GM13977 (cell line): ENCODE results near the gene OR10A3.

Experiments
- DNase-seq: peaks from one replicate; pipeline ENCODE4 v3.0.0; 2012; ENCODE audit warnings: low spot score
- in situ Hi-C: fragments of 300-500 bp; cut with MboI; formaldehyde crosslinking; loops from one replicate; pipeline ENCODE4 v1.12.0; 2022; ENCODE audit warnings: low sequenced_read_pairs, low pct_unique_long_range_greater_than_20kb, mixed read lengths, inconsistent platforms; ENCODE audit not compliant: unreplicated experiment
- TF ChIP-seq, protein P1 (sequence below): IDR thresholded peaks from 2 replicates; pipeline ENCODE4 v1.5.1; 2012; ENCODE audit warnings: mild to moderate bottlenecking, control low read depth; ENCODE audit not compliant: insufficient read depth; ENCODE audit errors: extremely low read depth, missing control alignments

OR10A3 gene

DNA sequence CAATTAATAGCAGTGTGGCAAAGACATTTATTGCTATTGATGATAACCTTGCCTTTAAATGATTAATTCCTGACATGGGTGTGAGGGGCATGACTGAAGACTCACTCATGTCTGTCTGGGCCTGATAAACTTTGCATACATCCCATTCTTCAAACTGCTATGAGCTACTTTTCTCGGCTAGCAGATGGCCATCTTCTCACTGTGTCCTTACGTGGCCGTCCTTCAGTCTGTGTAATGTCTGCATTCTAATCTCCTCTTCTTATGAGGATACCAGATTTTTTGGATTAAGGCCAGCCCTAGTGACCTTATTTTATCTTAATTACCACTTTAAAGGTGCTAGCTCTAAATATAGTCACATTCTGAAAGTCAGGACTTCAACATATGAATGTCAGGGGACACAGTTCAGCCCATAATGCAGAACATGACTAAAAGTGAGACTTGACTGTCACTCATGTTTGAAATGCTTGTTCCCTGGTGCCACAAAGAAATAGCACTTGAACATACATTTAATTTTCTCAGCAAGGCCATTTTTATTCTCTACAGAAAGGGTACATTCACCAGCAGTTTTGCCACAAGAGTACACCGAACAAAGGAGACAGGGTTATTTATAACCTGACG lies 42.7 kb downstream of the OR10A3 start:
- DNase-seq = no peak
- TF ChIP-seq, protein P1, sequence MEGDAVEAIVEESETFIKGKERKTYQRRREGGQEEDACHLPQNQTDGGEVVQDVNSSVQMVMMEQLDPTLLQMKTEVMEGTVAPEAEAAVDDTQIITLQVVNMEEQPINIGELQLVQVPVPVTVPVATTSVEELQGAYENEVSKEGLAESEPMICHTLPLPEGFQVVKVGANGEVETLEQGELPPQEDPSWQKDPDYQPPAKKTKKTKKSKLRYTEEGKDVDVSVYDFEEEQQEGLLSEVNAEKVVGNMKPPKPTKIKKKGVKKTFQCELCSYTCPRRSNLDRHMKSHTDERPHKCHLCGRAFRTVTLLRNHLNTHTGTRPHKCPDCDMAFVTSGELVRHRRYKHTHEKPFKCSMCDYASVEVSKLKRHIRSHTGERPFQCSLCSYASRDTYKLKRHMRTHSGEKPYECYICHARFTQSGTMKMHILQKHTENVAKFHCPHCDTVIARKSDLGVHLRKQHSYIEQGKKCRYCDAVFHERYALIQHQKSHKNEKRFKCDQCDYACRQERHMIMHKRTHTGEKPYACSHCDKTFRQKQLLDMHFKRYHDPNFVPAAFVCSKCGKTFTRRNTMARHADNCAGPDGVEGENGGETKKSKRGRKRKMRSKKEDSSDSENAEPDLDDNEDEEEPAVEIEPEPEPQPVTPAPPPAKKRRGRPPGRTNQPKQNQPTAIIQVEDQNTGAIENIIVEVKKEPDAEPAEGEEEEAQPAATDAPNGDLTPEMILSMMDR = no peak
- in situ Hi-C loops = loop anchor here (10.0 kb wide), 1 partner anchor 86 kb away; the partner anchor contains the start of gene EIF3F

DNA sequence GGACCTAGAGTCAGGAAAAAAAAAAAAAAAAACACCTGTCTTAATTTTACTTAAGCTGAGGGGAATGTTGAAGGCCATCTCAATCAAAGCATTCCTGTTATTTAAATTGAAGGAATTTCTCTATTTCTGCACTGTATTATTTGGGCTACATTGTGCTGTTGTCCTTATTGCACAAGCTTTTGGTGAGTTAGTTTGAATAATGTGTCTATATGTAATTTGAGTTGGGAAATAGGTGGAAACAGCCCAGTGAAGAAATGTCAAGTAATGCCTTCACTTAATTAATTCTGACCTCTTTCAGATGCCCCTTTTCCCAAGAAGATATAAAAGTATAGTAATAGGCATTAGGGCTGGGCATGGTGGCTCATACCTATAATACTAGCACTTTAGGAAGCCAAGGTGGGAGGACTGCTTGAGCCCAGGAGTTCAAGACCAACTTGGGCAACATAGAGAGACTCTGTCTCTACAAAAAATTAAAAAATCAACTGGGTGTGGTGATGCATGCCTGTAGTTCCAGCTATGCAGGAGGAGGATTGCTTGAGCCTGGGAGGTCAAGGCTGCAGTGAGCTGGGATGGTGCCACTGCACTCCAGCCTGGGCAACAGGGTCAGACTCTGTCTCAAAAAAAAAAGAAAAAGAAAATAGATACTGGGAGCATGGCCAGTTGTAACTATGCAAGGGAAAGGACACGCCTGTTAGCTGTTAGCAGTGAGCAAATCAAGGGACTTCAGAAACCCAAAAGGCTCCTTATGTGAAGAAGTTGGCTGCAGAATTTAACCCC lies 45.3 kb downstream of the OR10A3 start:
- no peak for DNase-seq
- TF ChIP-seq, protein P1 = no peak
- in situ Hi-C loops = loop anchor here (10.0 kb wide), 1 partner anchor 89 kb away; the partner anchor contains the start of gene EIF3F

GRCh38 chr11:7894251-7894650 lies 47.3 kb downstream of the OR10A3 start:
- TF ChIP-seq, protein P1 = no peak
- in situ Hi-C loops = loop anchor here (10.0 kb wide), 1 partner anchor 91 kb away; the partner anchor contains the start of gene EIF3F
- no peak for DNase-seq

DNA sequence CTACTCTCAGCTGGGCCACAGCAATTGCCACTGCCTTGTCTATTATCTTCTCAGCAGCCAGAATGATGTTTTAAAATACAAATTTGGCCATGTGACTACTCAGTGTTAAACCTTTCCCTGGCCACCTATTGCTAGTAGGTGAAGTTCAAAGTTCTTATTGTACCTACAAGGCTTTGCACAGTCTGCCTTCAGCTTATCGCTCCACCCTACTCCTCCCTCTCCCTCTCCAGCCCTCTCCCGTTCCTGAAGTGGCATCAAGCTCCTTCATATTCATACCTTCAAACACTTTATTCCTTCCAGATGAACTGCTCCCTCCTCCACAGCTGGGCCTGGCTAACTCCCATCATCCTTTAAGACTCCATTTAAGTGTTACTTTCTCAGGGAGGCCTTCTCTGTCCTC lies 47.7 kb downstream of the OR10A3 start:
- in situ Hi-C loops = loop anchor here (10.0 kb wide), 1 partner anchor 91 kb away; the partner anchor contains the start of gene EIF3F
- TF ChIP-seq, protein P1 = no peak
- no peak for DNase-seq

DNA sequence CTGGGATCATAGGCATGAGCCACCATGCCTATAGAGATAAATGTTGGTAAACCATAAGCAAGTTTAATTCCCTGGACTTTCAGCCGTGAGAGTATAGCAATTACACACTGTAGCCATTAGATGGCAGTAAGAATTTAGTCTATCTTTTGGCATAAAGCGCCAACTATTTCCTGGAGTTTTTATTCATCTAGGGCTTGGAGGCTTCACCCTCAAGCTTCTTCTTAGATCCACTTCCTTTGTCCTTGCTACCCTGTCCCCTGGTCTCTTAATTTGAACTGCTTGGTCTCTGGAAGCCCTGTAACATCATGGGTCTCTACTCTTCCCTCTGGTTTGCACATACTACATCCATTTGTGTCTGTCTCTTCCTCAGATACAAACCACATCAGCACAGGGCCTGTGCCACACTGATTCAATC lies 48.7 kb downstream of the OR10A3 start:
- in situ Hi-C loops = loop anchor here (10.0 kb wide), 1 partner anchor 92 kb away; the partner anchor contains the start of gene EIF3F
- TF ChIP-seq, protein P1 = peak; percentile 70
- peak; percentile 56 for DNase-seq

- DNase-seq = peak; percentile 17
- TF ChIP-seq, protein P1 = no peak
- in situ Hi-C loops = loop anchor here (10.0 kb wide), 1 partner anchor 93 kb away; the partner anchor contains the start of gene EIF3F
Observed at GRCh38 chr11:7892059-7892699, 49.3 kb downstream of the OR10A3 start.
